SJSA1 (cell line): ENCODE measurements around the gene TBCK. TPM values are rescaled to one million over a fixed set of nuclear protein-coding genes. Genes with fewer than 3 reads are reported as not detected.

Experiments used
- DNase-seq, 2 experiments: peaks; one replicate each; pipeline ENCODE4 v3.0.0-alpha.2; 2015 to 2020; ENCODE audit warnings: low spot score in 2 of 2, low read depth in 1 of 2
- H3K27ac ChIP-seq: fragments of 250-450 bp; sonication (Bioruptor Pico); 2 replicates; pipeline ENCODE4 v1.5.1; 2020; ENCODE audit warnings: mild to moderate bottlenecking, moderate library complexity
- H3K27me3 ChIP-seq: fragments of 250-450 bp; sonication (Bioruptor Pico); replicated peaks from 2 replicates; pipeline ENCODE4 v1.5.1; 2020; ENCODE audit warnings: mild to moderate bottlenecking, moderate library complexity
- H3K36me3 ChIP-seq: fragments of 250-450 bp; sonication (Bioruptor Pico); 2 replicates; pipeline ENCODE4 v1.5.1; 2020; ENCODE audit warnings: mild to moderate bottlenecking
- H3K4me1 ChIP-seq: fragments of 250-450 bp; sonication (Bioruptor Pico); replicated peaks from 2 replicates; pipeline ENCODE4 v1.6.1; 2021; ENCODE audit warnings: mild to moderate bottlenecking
- H3K4me3 ChIP-seq: fragments of 250-450 bp; sonication (Bioruptor Pico); 2 replicates; pipeline ENCODE4 v1.5.1; 2020; ENCODE audit warnings: mild to moderate bottlenecking
- H3K9me3 ChIP-seq: fragments of 250-450 bp; sonication (Bioruptor Pico); replicated peaks from 2 replicates; pipeline ENCODE4 v1.5.1; 2020; ENCODE audit warnings: mild to moderate bottlenecking
- total RNA-seq: library from RNA; depleted of rRNA; stranded (reverse); fragments of >200 nt; shearing (Covaris generic); gene quantifications from 2 replicates; pipeline ENCODE4 v1.2.3, GENCODE V29; 2014

Gene TBCK
- total RNA-seq, 1 experiment from 2014 or later = 22.3 TPM

GRCh38 chr4:106315476-106315967 is 487 bp downstream of the TBCK start:
- Histone ChIP-seq H3K27me3 (no peaks in the 10 kb centered on the region), H3K27ac (peak overlapping the region; percentile 98), H3K4me1 (peaks cover 10% of the 10 kb centered on the region), H3K9me3 (no peaks in the 10 kb centered on the region), H3K36me3 (no peaks in the 10 kb centered on the region; the same call in 1 of the 2 replicates), H3K4me3 (peak overlapping the region; percentile 60)
- DNase-seq = no peak

GRCh38 chr4:106314960-106315359 is 1.0 kb downstream of the TBCK start:
- no peak for DNase-seq
- Histone ChIP-seq H3K9me3 (no peaks in the 10 kb centered on the region), H3K27ac (no peak overlapping the region; the same call in 1 of the 2 replicates), H3K4me1 (peaks cover 10% of the 10 kb centered on the region), H3K27me3 (no peaks in the 10 kb centered on the region), H3K36me3 (no peaks in the 10 kb centered on the region; the same call in 1 of the 2 replicates), H3K4me3 (peak overlapping the region; percentile 60)

- Histone ChIP-seq H3K27me3 (no peaks in the 10 kb centered on the region), H3K4me3 (no peak overlapping the region), H3K27ac (no peak overlapping the region), H3K9me3 (no peaks in the 10 kb centered on the region), H3K36me3 (peaks cover 3% of the 10 kb centered on the region; the same call in 1 of the 2 replicates), H3K4me1 (peaks cover 10% of the 10 kb centered on the region)
- no peak for DNase-seq
Measured at GRCh38 chr4:106312997-106313522, 2.9 kb downstream of the TBCK start.

GRCh38 chr4:106312377-106312776 is 3.6 kb downstream of the TBCK start:
- Histone ChIP-seq H3K36me3 (peaks cover 3% of the 10 kb centered on the region; the same call in 1 of the 2 replicates), H3K4me3 (no peak overlapping the region), H3K27ac (no peak overlapping the region), H3K27me3 (no peaks in the 10 kb centered on the region), H3K4me1 (peaks cover 5% of the 10 kb centered on the region), H3K9me3 (no peaks in the 10 kb centered on the region)
- DNase-seq = no peak

- H3K36me3 ChIP-seq = peaks cover 5% of the 10 kb centered on the region
- no peak for DNase-seq
- H3K4me1 ChIP-seq = no peaks in the 10 kb centered on the region
- no peaks in the 10 kb centered on the region for H3K9me3 ChIP-seq
- no peaks in the 10 kb centered on the region for H3K27me3 ChIP-seq
- no peak overlapping the region for H3K27ac ChIP-seq
- H3K4me3 ChIP-seq = no peak overlapping the region
Measured at GRCh38 chr4:106306561-106306960, 9.4 kb downstream of the TBCK start.

- H3K4me3 ChIP-seq = no peak overlapping the region
- H3K36me3 ChIP-seq = peaks cover 5% of the 10 kb centered on the region
- DNase-seq = no peak
- no peaks in the 10 kb centered on the region for H3K27me3 ChIP-seq
- H3K27ac ChIP-seq = no peak overlapping the region
- H3K4me1 ChIP-seq = no peaks in the 10 kb centered on the region
- H3K9me3 ChIP-seq = no peaks in the 10 kb centered on the region
Measured at GRCh38 chr4:106305435-106306055, 10.5 kb downstream of the TBCK start.

GRCh38 chr4:106304632-106305031 is 11.4 kb downstream of the TBCK start:
- Histone ChIP-seq H3K27me3 (no peaks in the 10 kb centered on the region), H3K4me1 (no peaks in the 10 kb centered on the region), H3K36me3 (peaks cover 5% of the 10 kb centered on the region), H3K27ac (no peak overlapping the region), H3K9me3 (no peaks in the 10 kb centered on the region), H3K4me3 (no peak overlapping the region)
- no peak for DNase-seq

GRCh38 chr4:106303548-106304281 is 12.3 kb downstream of the TBCK start:
- Histone ChIP-seq H3K4me1 (no peaks in the 10 kb centered on the region), H3K27me3 (no peaks in the 10 kb centered on the region), H3K4me3 (no peak overlapping the region), H3K27ac (no peak overlapping the region), H3K9me3 (no peaks in the 10 kb centered on the region), H3K36me3 (peaks cover 5% of the 10 kb centered on the region)
- DNase-seq = no peak

- Histone ChIP-seq H3K4me1 (no peaks in the 10 kb centered on the region), H3K27ac (no peak overlapping the region), H3K36me3 (peaks cover 2% of the 10 kb centered on the region), H3K27me3 (no peaks in the 10 kb centered on the region), H3K9me3 (no peaks in the 10 kb centered on the region), H3K4me3 (no peak overlapping the region)
- DNase-seq = no peak
Measured at GRCh38 chr4:106302062-106302438, 14.0 kb downstream of the TBCK start.

GRCh38 chr4:106301393-106302061 is 14.5 kb downstream of the TBCK start:
- H3K36me3 ChIP-seq = peaks cover 2% of the 10 kb centered on the region
- DNase-seq = no peak
- no peaks in the 10 kb centered on the region for H3K9me3 ChIP-seq
- no peak overlapping the region for H3K4me3 ChIP-seq
- no peaks in the 10 kb centered on the region for H3K4me1 ChIP-seq
- no peak overlapping the region for H3K27ac ChIP-seq
- H3K27me3 ChIP-seq = no peaks in the 10 kb centered on the region

- DNase-seq = no peak
- Histone ChIP-seq H3K36me3 (peaks cover 2% of the 10 kb centered on the region), H3K9me3 (no peaks in the 10 kb centered on the region), H3K4me3 (no peak overlapping the region), H3K4me1 (no peaks in the 10 kb centered on the region), H3K27ac (no peak overlapping the region), H3K27me3 (no peaks in the 10 kb centered on the region)
Measured at GRCh38 chr4:106299977-106300376, 16.0 kb downstream of the TBCK start.

GRCh38 chr4:106297245-106298035 is 18.6 kb downstream of the TBCK start:
- H3K4me1 ChIP-seq = no peaks in the 10 kb centered on the region
- no peak overlapping the region for H3K4me3 ChIP-seq
- no peak for DNase-seq
- H3K36me3 ChIP-seq = peaks cover 10% of the 10 kb centered on the region
- H3K27ac ChIP-seq = no peak overlapping the region
- no peaks in the 10 kb centered on the region for H3K9me3 ChIP-seq
- no peaks in the 10 kb centered on the region for H3K27me3 ChIP-seq

GRCh38 chr4:106294062-106294461 is 21.9 kb downstream of the TBCK start:
- Histone ChIP-seq H3K27me3 (no peaks in the 10 kb centered on the region), H3K27ac (no peak overlapping the region), H3K36me3 (peaks cover 20% of the 10 kb centered on the region), H3K4me3 (no peak overlapping the region), H3K9me3 (no peaks in the 10 kb centered on the region), H3K4me1 (no peaks in the 10 kb centered on the region)
- no peak for DNase-seq
